ENCODE results near the gene DARS1.

The DARS1 gene

GRCh38 chr2:135875491-135876065 is 109.8 kb downstream of the DARS1 start:
- Histone ChIP-seq H3K9me3 (ENCODE audit: control insufficient read depth, insufficient read depth, low read length) (no peaks in the 10 kb centered on the region), H3K4me1 (ENCODE audit: control insufficient read depth, low read length) (peaks cover 35% of the 10 kb centered on the region), H3F3A (ENCODE audit: control insufficient read depth, insufficient read depth) (no peaks in the 10 kb centered on the region), H3K27me3 (ENCODE audit: control insufficient read depth, low read length) (no peaks in the 10 kb centered on the region), H3K36me3 (ENCODE audit: control insufficient read depth, low read length) (peaks cover 56% of the 10 kb centered on the region), H4K20me1 (ENCODE audit: control insufficient read depth, insufficient read depth, low read depth, low read length) (peaks cover 24% of the 10 kb centered on the region), H3K4me3 (ENCODE audit: low read length) (peak overlapping the region; percentile 93), H3K9me2 (replicated peaks; ENCODE audit: control insufficient read depth, low read length) (no peaks in the 10 kb centered on the region), H3K4me2 (ENCODE audit: low read length) (peak overlapping the region; percentile 92), H3K79me2 (ENCODE audit: control insufficient read depth, low read length) (peaks cover 60% of the 10 kb centered on the region), H3K27ac (ENCODE audit: low read depth, low read length) (peak overlapping the region; percentile 66)
- TF ChIP-seq EZH2phosphoT487 (IDR thresholded peaks at IDR 0.05; ENCODE audit: borderline replicate concordance, low read length) (no peak), CTCF (IDR thresholded peaks at IDR 0.05; ENCODE audit: low read depth, low read length, poor library complexity, severe bottlenecking) (no peak)

GRCh38 chr2:135874777-135875365 is 110.6 kb downstream of the DARS1 start:
- no peak overlapping the region for H3K27ac ChIP-seq (ENCODE audit: low read depth, low read length)
- no peaks in the 10 kb centered on the region for H3K9me3 ChIP-seq (ENCODE audit: control insufficient read depth, insufficient read depth, low read length)
- no peaks in the 10 kb centered on the region for H3K9me2 ChIP-seq (replicated peaks; ENCODE audit: control insufficient read depth, low read length)
- peak overlapping the region; percentile 93 for H3K4me3 ChIP-seq (ENCODE audit: low read length)
- H3K4me2 ChIP-seq (ENCODE audit: low read length): peak overlapping the region; percentile 92
- H3K79me2 ChIP-seq (ENCODE audit: control insufficient read depth, low read length): peaks cover 67% of the 10 kb centered on the region
- peaks cover 2% of the 10 kb centered on the region; the same call in 1 of the 2 replicates for H3F3A ChIP-seq (ENCODE audit: control insufficient read depth, insufficient read depth)
- H3K27me3 ChIP-seq (ENCODE audit: control insufficient read depth, low read length): no peaks in the 10 kb centered on the region
- peaks cover 63% of the 10 kb centered on the region for H3K36me3 ChIP-seq (ENCODE audit: control insufficient read depth, low read length)
- peaks cover 24% of the 10 kb centered on the region for H4K20me1 ChIP-seq (ENCODE audit: control insufficient read depth, insufficient read depth, low read depth, low read length)
- peaks cover 35% of the 10 kb centered on the region for H3K4me1 ChIP-seq (ENCODE audit: control insufficient read depth, low read length)
- TF ChIP-seq EZH2phosphoT487 (IDR thresholded peaks at IDR 0.05; ENCODE audit: borderline replicate concordance, low read length) (no peak), CTCF (IDR thresholded peaks at IDR 0.05; ENCODE audit: low read depth, low read length, poor library complexity, severe bottlenecking) (no peak)

GRCh38 chr2:135870571-135870970 is 114.9 kb downstream of the DARS1 start:
- H3K27ac ChIP-seq (ENCODE audit: low read depth, low read length): no peak overlapping the region
- peaks cover 9% of the 10 kb centered on the region; the same call in 1 of the 2 replicates for H3F3A ChIP-seq (ENCODE audit: control insufficient read depth, insufficient read depth)
- H4K20me1 ChIP-seq (ENCODE audit: control insufficient read depth, insufficient read depth, low read depth, low read length): peaks cover 24% of the 10 kb centered on the region
- no peak overlapping the region for H3K4me2 ChIP-seq (ENCODE audit: low read length)
- H3K4me3 ChIP-seq (ENCODE audit: low read length): no peak overlapping the region
- peaks cover 100% of the 10 kb centered on the region for H3K36me3 ChIP-seq (ENCODE audit: control insufficient read depth, low read length)
- TF ChIP-seq EZH2phosphoT487 (IDR thresholded peaks at IDR 0.05; ENCODE audit: borderline replicate concordance, low read length): no peak
- TF ChIP-seq CTCF (IDR thresholded peaks at IDR 0.05; ENCODE audit: low read depth, low read length, poor library complexity, severe bottlenecking): no peak
- H3K9me2 ChIP-seq (replicated peaks; ENCODE audit: control insufficient read depth, low read length): no peaks in the 10 kb centered on the region
- peaks cover 30% of the 10 kb centered on the region for H3K4me1 ChIP-seq (ENCODE audit: control insufficient read depth, low read length)
- no peaks in the 10 kb centered on the region for H3K27me3 ChIP-seq (ENCODE audit: control insufficient read depth, low read length)
- H3K9me3 ChIP-seq (ENCODE audit: control insufficient read depth, insufficient read depth, low read length): no peaks in the 10 kb centered on the region
- H3K79me2 ChIP-seq (ENCODE audit: control insufficient read depth, low read length): peaks cover 74% of the 10 kb centered on the region

Measured in DOHH2 (cell line).